Raji (cell line): Measurements from ENCODE around the gene COL5A1.

Source experiments
- POLR2A ChIP-seq: IDR thresholded peaks from 2 replicates; pipeline ENCODE4 v1.6.1; 2011; ENCODE audit warnings: low read depth, low read length, control low read depth; ENCODE audit not compliant: insufficient read depth

COL5A1 gene

DNA sequence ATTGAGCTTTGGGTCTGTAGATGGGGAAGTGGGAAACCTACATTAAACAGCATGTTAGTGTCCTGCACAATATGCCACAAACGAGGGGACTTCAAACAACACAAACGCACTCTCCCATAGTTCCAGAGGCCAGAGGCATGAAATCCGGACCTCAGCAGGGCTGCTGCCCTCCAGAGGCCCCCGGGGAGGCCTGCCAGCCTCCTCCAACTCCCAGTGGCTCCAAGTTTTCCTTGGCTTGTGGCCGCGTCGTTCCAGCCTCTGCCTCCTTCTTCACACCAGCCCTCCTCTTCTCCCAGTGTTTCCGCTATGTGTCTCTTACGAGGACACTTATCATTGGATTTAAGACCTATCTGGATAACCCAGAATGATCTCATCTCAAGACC lies 13.3 kb upstream of the COL5A1 start:
- TF ChIP-seq POLR2A: no peak

DNA sequence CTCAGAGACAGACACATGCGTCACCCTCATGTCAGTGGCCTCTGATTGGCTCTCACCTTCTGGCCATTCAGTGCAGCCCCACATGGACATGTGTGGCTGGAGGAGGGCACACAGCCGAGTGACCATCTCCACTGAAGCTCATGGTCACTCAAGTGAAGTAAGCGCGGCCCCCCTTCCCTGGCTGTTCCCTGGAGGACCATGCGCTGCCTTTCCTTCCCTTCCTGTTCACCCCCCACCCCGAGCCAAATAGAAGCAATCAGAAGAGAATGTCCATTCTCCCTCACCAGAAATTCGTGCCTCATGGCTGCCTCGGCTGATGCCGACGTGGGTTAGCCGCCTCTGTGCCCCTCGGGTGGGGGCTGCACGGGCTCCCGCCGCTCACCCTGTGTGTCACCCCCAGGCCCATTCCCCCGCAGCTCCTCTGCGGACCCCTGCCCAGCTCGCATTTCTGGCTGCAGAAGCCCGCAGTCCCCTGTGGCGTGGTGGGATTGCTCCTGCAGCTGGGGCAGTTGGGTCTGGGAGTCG lies 12.5 kb upstream of the COL5A1 start:
- TF ChIP-seq POLR2A: no peak

DNA sequence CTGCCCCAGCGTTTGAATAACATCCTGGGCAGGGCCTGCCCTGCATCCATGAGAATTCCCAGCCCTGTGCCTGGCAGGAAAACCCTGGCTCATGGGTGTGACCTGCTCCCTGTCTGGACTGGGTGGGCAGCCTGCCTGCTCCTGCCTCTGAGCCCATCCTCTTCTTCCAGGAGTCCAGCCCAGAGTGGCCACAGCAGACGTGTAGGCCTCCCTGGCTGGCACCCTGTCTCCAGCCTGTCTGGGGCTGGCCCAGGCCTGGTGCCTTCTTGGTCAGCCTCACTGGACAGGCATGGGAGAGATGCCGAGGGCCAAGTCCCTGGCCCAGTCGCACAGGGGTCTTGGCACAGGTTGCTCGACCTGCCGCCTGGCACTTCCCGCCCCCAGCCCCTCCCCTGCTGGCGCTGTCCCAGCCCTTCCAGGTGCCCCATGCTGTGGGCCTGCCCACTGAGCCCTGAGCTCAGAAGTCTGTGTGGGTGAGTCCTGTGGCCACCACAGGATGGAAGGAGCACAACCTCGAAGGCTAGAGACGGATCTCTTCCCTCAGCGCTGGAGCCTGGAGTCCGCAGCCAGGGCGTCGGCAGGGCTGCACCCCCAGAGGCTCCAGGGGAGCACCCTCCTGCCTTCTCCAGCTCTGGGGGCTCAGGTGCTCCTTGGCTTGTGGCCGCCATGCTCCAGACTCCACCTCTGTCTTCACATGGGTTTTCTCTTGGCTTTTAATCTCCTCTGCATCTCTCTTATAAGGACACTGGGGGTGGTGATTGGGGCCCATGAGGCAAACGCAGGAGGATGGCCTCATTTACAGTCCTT lies 11.8 kb upstream of the COL5A1 start:
- TF ChIP-seq POLR2A: no peak

DNA sequence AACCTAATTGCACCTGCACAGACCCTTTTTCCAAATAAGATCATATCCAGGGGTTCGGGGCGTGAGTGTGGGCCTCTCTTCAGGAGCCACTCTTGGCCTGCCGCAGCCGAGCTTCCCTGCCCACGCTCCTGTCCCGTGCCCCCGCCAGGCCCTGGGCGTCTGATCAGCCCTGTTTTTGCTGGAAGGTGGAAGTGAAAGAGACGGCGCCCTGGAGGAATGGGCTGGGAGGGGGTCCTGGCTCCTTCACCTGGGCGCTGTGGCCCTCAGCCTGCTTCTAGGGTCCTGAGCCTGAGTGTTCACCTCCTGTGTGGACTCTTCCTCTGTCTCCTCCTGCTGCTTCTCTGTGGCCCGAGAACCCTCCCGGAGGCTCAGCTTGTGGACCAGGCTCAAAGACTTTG lies 11.2 kb upstream of the COL5A1 start:
- TF ChIP-seq POLR2A: no peak

DNA sequence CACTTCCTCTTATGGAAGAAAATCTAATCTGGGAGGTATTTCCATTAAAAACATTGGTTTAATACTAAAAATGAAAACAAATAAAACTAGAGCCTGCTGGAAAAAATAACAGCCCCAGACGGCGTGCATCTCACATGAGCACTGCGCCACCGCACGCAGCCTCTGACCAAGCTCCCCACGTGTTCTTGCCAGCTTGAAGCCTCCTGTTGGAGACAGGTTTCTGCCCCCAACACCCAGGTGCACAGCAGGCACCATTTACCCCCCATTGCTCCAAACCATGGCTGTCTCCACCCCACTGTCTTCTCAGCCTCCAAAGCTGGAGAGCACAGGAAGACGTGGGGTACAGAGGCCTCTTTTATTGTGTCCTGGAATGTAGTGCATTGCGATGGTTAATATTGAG lies 10.7 kb upstream of the COL5A1 start:
- TF ChIP-seq POLR2A: no peak

DNA sequence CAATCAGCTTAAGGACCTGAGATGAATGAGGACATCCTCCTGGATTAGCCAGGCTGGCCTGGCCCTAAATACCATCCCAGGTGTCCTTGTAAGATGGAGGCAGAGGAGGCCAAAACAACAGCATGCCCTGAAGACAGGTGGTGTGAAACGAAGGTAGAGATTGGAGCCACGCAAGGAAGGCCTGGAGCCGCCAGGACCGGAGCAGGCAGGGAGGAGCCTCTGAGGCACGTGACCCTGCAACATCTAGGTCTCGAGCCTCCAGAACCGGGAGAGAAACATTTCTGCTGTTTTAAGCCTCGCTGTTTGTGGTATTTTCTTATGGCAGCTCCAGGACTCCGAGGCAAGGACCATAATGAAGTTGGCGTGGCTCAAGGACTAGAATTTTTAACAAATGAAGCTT lies 9.7 kb upstream of the COL5A1 start:
- TF ChIP-seq POLR2A: no peak

DNA sequence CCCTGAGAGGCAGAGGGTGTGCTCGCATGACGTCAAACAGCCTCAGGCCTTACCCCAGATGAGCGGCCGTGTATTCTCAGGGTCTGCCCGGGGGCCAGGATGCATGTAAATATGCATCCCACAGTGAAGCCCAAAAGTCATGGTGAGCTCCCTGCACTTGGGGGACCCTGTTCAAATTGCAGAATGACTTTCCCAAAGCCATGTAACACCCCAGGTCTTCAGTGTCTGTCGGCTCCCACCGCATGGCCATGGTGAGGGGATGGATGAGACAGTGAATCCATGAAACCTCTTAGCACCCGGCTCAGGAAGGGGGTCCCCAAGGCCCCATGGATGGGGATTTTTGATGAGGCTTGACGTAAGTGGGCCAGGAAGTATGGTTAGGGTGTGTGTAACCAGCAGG lies 9.3 kb upstream of the COL5A1 start:
- no peak for TF ChIP-seq POLR2A

DNA sequence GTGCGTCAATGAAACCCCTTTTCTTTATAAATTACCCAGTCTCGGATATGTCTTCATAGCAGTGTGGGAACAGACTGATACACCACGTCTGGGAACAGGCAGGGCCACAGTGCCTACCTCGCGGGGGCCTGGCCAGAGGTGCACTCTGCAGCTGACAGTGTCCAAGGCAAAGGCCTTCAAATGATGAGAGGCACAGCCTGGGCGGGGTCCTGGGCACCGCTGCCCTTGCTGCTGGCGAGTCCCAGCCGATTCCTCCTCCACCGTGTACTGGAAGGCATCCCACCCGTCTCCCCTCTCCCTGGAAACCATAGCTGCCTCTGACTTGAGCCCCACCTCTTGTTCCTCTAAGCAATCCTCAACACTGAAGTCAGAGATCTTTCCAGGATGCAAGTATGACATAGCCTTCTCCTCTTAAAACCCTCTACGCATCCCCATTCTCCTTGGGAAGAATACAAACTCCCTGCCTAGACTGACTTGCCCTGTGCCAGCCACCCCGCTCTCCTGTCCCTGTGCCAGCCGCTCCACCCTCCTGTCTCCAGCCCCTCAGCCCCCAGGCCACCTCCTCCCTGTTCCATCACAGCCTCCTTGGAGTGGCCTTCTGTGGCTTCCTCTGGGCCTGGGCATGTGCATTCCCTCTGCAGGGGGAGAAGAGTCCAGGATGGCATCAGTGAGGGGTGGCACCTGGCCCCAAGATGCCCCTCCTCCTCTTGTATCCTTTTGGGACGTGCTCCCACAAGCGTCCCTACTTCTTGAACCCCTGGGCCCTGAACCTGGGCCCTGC lies 8.1 kb upstream of the COL5A1 start:
- TF ChIP-seq POLR2A: no peak

DNA sequence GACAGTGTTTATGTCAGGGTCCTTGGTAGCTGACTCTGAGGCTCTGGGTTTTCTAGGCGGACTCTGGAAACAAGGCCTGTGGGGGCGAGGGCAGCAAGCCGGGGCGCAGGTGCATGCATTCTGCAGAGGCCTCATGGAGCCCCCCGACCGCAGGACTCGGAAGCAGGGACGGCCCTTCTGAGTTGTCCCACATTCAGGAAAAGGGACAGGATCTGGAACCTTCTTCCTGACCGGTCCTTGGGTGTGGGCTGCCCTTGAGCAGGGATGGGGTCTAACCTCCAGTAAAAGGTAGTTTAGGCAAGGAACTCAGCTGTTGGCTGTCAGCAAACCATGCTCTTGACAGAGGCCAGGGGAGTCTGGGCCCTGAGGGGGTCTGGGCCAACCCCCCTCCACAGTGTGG lies 7.4 kb upstream of the COL5A1 start:
- TF ChIP-seq POLR2A: no peak

DNA sequence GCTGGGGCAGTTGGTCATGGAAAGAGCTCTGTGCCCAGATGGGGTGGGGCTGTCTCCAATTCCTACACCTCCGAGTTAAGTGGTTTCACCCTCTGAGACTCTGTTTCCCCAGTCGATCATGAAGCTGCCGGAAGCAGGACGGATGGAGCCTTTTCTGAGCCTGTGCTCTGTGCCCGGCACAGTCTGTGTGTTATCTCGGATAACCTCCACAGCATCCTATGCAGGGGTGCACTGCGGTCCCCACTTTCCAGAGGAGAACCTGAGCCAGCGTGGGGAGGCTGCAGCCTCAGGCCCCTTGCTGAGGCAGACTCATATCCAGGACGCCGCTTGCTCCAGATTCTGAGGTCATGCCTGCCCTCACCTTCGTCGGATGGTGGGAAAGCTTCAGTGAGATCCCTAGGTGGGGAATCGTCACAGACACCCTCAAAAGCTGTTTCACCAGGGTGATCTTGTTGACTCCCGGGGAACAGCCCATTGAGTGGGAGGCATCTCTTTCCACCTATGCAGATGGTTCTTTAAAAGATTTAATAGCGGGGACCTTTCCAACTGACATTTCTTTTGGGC lies 6.9 kb upstream of the COL5A1 start:
- TF ChIP-seq POLR2A: no peak

DNA sequence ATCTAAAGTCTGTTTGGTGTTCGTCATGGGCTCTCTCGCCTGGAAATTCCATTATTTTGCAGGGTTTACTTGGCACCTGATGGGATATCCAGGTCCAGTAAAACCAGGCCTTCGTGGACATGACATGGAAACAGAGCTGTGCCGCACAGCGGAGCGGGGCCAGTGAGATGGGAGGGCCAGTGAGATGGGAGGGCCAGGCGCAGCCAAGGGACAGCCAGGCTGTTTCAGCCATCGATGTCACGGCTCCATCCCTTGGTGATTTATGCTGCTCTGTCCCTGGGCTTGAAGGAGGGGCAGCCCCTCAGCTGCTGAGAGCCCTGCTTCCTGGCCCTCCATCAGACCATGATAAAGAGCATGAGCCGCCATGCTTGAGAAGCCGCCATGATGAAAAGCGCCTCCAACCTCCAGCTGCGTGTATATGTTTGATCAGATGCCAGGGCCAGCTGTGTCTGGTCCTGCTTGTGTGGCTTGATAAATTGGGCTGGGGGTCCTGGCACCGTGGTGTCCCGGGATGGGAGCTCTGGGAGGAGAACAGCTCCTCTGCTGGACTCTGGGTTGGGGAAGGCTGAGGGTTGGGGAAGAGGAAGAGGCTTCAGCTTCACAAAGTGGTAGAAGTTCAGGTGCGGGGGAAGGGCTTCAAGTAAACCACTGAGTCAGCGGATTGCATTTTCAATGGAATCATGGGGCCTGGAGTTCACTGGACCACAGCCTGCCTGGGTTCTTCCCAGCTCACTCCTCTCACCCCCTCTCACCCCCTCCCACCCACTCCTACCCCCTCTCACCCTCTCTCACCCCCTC lies 6.1 kb upstream of the COL5A1 start:
- TF ChIP-seq POLR2A: no peak

DNA sequence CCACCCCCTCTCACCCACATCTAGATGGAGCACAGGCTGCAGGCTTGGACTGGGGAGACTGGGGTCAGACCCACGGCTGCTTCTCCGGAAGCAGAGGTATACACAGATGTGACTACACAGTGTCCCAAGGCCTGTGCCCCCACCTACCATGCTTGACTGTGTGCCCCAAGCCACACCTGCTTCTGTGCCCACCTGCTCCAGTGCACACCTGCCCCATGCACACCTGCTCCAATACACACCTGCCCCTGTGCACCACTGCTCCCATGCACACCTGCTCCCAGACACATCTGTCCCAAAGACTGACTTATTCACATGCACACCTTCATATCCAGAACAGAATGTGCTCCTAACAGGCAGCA lies 5.5 kb upstream of the COL5A1 start:
- no peak for TF ChIP-seq POLR2A

DNA sequence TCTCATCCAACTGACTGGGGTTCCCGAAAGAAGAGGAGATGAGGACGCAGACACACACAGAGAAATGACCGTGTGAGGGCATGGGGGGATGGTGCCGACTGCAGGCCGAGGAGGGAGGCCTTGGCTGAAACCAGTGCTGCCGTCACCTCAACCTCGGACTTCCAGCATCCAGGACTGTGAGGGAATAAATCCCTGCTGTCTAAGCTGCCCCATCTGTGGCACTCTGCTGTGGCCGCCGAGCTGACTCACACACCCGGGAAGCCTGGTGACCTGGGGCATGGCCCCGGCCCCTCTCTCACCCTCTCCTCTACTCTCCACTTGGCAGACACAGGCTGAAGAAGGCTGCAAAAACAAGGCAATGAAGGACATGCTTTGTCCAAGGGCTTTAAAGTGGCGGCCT lies 4.4 kb upstream of the COL5A1 start:
- no peak for TF ChIP-seq POLR2A

DNA sequence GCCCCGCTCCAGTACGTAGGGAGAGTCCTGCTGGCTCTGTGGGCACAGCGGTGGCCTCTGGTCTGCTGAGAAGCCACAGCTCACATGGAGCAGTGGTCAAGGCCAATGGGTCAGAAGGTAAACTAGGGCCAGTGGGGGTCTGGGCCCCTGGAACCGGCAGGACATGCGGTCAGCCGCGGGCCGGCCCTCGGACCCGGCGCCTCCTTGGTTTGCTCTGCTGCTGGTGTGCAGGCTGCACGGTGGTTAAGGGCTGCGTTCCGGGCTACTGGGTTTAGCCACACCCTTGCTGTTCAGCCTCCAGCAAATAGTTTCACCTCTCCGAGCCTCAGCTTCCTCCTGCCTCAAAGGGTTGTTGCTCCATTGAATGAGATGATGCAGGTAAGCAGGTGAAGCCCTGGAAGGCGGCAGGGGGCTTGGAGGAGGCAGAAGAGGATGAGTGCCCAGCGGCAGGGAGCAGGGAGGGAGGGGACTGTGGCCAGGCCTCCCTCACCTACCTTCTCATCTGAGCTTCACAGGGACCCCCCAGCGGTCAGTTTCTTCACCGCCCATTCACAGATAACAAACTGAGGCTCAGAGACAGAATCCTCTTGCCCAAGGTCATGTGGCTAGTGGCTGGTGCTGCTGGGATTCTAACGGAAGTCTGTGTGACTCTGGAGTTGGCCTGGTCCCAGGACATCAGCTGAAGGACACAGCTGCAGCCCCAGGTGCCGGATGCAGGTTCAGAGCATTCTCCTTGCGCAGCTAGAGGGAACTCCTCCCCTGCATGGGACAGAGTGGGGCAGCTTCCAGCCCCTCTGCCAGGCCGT lies 3.7 kb upstream of the COL5A1 start:
- TF ChIP-seq POLR2A: no peak
